RPMI8226 (cell line): ENCODE results near the gene ATOH8.
"Not testable (repeated sequence)": the region's sequence is repeated elsewhere in the genome, so short reads cannot be mapped to it uniquely, and the experiment has no call there.

Source experiments
- DNase-seq: peaks from one replicate; pipeline ENCODE4 v3.0.0-alpha.2; 2015

ATOH8 gene

DNA sequence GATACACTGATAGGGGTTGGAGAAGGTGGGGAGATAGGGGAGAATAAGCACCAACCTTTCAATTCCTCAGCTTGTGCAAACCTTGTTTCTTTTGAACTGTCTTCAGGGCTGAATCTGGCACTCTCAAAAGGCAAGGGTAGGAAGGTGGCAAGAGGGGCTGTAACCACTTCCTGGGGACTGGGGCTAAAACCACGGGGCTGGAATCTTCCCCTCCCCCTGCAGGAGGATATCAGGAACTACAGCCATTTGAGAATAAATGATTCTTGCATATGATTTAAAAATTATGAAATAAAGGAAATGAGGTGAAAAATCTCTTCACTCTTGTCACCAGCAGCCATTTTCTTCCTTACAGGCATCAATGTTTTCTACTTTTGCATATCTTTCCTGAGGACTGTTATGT is 50.8 kb downstream of the ATOH8 start:
- peak; percentile 34 for DNase-seq

DNA sequence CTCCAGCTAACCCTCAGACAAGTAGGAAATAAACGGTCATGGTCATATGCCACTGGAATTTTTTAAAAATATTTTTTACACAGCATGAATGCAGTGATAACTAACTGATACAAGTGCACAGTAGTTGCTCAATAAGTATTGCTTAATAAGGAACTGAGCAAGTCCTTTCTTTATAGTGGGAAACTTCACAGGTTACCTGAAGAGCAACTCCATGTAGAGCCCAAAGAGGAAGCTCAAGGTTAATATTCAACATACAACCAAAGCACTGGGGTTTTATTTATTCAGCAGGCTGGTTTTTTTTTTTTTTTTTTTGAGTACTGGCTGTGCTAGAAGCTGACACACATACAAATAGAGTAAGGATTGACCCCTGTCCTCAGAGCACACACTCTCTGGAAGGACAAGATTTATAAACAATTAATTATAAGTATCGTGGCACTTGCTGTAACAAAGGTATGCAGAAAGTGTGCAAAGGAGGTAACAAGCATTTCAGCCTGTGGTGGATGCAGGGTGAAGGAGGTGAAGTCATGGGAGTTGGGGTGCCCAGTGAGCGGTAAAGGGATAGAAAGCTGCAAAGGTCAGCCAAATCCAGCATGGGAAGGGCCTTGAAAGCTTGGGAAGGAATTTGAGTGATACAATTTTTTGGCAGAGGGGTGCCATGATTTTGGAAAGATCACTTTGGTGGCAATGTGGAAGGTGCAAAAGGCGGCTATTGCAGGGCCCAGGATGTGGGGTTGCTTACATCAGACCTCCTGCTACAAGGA is 52.7 kb downstream of the ATOH8 start:
- DNase-seq = no peak

DNA sequence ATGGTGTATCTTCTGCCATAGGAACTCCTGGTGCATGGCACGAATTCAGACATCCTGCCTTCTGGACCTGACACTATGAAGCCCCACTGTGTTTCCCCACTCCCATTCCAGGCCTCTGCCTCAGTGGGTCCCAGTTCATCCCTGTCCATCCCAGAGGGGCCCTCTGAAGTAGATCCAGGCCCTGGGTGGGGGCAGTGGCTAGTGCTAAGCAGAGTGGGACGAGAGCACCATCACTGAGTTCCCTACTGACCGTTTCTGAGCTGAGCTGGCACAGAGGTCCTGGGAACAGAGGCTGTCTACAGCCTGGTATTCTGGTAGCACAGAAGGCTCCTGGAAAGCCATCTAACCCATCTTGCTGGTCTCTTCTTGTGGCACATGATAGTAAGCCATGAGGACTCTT is 54.0 kb downstream of the ATOH8 start:
- no peak for DNase-seq

- DNase-seq = no peak
Measured at GRCh38 chr2:85810371-85811179, 56.8 kb downstream of the ATOH8 start.

- DNase-seq = no peak
Measured at GRCh38 chr2:85811180-85812093, 57.6 kb downstream of the ATOH8 start.

DNA sequence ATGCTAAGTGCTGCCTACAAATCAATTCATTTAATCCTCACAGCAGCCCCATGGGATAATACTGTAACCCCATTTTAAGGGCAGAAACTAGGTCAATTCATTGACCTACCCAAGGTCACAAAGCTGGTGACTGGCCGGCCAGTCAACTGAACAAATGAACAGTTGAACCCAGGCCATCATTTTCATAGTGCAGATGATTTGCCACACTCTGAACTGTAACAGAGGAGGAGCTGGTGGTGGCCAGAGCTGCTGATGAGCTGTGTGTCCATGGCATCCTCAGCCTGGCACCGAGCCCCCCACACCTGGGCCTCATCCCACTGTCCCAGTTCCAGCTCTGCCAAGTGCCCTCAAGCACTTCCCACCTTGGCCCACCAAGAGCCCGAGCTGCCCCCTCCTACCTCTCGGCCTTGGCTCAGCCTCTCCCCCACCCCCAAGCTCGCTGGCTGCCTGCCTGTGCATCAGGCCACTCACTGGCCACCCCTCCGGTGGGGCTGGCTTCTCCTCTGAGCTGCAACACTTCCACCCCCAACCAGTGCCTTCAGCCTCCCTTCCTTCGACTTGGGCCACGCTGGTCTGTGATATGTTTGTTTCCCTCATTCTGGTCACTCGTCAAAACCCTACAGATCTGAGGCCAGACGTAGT is 58.4 kb downstream of the ATOH8 start:
- no peak for DNase-seq

DNA sequence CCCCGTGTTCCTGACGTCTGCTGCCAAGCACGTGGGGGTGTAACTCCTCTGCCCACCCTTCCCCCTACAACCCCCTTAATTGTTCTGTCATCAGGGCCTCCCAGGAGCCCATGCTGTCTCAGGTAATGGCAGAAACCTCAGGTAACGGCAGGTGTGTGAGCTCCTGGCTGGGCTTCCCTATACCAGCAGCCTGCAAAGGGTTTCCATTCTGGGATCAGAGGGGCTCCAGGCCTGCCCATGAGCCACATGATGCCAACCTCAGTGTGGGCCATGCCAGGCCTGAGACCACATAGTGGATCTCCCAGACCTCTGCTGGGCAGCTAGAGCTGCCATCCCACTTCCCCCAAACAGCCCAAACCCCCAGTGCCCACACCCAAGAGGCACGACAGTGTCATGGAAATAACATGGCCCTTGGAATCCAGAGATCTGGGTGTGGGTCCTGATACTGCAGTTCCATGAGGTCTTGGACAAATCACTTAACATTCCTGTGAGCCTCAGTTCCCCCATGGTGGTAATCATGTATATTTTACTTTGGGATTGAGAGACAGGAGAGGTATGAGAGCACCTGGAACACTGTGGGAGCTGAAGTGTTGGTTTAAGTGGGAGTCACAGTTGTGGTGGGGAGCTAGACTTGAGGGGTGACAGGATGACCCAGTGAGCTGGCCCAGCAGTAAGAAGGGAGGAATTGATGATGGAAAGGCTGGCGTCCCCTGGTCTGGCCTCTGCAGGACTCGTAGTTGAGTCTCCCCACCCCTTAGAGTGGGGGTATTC is 59.6 kb downstream of the ATOH8 start:
- no peak for DNase-seq

GRCh38 chr2:85813982-85814801 is 60.4 kb downstream of the ATOH8 start:
- peak; percentile 87 for DNase-seq

GRCh38 chr2:85814802-85815550 is 61.2 kb downstream of the ATOH8 start:
- no peak for DNase-seq

DNA sequence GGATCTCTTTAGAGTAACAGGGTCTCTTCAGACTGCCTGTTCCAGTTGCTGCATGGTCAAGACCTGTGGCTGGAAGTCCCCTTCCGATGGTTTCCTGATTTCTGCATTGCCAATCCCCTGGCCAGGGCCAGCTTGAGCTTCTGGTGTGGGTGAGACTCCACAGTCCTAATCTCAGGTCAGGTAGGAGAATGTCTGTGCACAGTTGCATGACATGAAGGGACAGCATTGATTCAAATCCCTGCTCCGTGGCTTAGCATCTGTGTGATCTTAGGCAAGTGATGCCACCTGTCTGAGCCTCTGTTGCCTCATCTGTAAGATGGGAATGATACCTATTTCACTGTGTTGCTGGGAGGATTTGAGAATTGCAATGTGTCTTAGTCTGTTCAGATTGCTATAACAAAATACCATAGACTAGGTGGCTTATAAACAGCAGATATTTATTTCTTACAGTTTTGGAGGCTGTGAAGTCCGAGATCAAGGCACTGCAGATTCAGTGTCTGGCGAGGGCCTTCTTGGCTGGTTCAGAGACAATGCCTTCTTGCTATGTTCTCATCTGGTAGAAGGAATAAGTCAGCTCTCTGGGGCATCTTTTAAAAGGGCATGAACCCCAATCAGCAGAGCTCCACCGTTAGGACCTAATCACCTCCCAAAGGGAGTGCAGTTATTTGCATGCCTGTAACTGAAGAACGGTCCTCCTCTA is 66.2 kb downstream of the ATOH8 start:
- no peak for DNase-seq

- DNase-seq = no peak
Measured at GRCh38 chr2:85822766-85823165, 69.0 kb downstream of the ATOH8 start.

GRCh38 chr2:85823951-85824350 is 70.2 kb downstream of the ATOH8 start:
- no peak for DNase-seq

DNA sequence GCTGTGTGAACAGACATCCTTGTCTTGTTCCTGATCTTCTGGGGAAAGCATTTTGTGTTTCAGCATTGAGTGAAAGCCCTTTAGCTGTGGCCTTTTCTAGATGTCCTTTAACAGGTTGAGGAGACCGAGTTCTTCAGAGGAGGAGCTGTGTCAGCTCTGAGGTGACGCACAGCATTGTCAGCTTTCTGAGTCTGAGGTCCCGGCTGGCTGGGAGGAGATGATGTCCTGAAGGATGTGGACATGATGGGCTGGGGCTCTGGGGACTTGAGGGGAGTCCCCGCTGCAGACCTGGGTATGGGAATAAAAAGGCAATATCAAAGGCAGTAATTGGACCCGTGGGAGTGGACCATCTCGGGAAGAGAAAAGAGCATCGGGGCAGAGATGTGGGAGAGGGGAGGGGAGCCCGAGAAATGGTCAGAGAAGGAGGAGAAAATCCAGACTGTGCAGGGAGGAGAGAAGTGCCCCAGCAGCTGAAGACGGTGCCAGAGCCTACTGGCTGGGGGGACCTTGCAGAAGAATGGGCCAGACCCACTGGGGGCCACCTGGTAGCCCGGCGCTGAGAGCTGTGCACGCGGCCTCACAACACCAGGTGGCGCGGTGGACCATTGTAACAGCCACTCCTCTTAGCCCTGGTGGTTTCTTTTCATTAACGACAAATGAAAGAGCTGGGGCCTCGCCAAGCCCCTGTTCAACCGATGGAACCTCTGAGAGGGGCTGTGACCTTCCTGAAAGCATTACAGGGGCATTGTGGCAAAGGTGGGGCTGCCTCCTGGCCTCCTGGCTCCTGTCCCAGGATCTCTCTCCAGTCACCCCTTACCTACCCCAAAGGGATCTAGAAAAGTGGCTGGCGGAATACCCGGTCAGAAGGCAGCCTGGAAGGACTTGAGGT is 73.4 kb downstream of the ATOH8 start:
- peak; percentile 79 for DNase-seq

DNA sequence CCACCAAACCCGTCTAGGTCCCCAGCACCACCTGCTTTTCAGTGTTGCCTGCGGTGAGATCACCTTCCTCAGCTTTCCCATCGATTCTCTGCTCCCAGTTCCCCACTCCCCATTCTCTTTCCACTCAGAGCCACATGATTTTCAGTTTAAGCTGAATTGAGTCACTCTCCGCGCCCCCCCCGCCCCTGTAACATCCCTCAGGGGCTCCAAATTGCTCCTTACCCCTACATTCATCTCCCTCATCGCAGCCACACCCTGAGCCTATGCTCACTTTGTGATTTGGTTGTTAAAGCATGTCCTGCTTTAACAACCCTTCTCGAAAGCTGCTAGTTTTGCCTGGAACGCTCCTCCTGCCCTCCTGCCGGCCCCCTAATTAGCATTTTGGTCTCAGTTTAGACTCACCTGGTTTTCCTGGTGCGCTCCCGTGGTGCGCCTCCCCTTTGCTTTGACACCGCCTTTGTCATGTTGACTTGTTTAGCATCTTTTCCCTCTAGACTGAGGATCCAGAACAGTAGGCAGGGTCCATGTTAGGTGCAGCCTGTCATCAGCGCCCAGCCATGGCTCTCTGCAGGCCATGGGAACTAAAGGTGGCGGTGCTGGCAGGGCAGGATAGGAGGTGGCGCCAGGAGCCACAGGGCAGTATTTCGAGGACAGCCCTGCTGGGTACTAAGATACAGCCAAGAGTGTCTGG is 74.2 kb downstream of the ATOH8 start:
- DNase-seq = no peak

GRCh38 chr2:85828725-85829124 is 74.9 kb downstream of the ATOH8 start:
- no peak for DNase-seq

DNA sequence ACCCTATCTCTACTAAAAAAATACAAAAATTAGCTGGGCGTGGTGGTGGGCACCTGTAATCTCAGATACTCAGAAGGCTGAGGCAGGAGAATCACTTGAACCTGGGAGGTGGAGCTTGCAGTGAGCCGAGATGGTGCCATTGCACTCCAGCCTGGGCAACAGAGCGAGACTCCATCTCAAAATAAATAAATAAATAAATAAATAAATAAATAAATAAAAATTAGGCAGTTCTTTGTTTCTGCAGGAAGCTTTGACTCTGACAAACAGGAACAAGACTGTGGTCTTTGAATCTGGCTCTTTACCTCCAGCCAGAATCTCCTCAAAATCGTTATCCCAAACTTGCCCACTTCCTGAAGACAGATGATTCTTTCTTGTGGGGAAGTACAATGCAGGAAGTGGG is 75.6 kb downstream of the ATOH8 start:
- DNase-seq = not testable (repeated sequence)

- DNase-seq = no peak
Measured at GRCh38 chr2:85830645-85831044, 76.9 kb downstream of the ATOH8 start.

DNA sequence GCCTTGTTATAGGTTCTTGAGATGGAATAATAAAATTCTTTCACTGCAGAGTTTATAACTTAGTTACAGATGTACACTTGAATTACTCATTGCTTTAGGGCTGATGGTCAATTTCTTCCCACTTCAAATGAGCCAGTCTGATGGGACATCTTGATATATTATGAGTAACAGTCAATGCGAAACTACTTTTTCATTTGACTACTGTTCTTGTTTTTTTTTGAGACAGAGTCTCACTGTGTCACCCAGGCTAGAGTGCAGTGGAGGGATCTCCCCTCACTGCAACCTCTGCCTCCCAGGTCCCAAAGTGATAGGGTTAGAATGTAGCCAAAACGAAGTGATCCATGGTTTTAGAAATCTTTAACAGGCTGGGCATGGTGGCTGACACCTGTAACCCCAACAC is 77.9 kb downstream of the ATOH8 start:
- DNase-seq = no peak
